HG03575 (cell line): ENCODE measurements around the gene PRKAG3.

Experiments used
- ATAC-seq: cut with Tn5 transposase; IDR thresholded peaks from one replicate; pipeline ENCODE4 v1.9.1; 2021; ENCODE audit not compliant: unreplicated experiment, insufficient number of reproducible peaks, low FRiP score; ENCODE audit errors: extremely low read depth

The PRKAG3 gene

DNA sequence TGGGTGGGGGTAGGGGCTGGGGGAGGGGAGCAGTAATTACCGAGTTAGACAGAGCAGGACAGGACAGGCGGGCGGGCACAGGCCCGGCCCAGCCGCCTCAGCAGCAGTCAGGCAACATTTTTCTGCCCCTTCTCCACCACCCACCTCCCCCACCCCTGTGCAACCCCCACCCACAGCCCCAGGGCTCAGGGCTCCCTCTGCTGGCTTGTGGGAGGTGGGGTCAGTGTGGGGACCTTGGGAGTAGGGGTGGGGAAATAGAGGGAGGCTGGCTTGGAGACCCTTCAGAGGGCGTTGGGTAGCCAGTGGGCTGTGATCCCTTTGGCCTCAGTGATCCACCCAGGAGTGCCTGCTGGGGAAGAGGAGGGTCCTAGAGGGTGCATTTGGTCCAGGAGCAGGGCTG lies 34.4 kb upstream of the PRKAG3 start:
- no peak for ATAC-seq

DNA sequence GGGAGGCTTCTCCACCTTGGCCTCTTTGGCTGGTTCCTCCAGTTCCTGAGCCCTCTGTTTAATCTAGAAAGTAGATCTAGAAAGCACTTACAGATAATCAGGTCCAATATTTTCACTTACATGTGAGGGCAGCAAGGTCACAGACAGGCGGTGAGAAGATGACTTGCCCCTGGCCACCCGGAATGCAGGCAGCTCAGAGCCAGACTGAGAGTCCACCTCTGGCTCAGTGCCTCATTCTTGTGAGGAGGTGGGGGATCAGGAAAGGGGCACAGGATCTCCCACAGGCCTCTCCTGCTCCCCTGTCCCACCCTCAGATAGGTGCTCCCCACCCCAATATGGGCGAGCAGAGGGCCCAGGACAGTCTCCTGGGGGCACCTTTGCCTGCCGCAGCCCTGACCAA lies 33.8 kb upstream of the PRKAG3 start:
- ATAC-seq, result no peak

DNA sequence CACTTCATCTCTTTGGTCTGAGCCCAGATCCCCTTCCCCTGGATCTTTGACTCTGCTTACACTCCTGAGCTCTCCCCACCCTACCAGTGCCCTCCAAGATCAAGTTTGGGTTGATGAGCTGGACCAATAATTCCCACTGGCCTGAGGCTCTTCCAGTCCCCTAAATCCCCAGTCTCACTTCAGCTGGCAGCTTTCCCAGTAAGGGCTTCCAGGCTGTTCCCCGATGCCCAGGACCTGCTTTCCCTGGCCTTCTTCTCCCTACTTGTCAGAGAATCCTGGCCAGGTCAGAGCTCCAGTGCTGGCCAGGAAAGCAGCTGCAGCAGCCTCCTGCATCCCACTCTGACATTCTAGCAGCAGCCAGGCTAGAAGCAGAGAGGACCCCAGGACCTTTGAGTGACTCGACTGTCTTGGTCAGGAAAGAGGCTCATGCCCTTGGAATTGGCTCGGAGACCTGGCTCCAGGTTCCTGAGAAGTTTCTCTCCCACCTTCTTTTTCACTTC lies 31.5 kb upstream of the PRKAG3 start:
- ATAC-seq, result no peak

DNA sequence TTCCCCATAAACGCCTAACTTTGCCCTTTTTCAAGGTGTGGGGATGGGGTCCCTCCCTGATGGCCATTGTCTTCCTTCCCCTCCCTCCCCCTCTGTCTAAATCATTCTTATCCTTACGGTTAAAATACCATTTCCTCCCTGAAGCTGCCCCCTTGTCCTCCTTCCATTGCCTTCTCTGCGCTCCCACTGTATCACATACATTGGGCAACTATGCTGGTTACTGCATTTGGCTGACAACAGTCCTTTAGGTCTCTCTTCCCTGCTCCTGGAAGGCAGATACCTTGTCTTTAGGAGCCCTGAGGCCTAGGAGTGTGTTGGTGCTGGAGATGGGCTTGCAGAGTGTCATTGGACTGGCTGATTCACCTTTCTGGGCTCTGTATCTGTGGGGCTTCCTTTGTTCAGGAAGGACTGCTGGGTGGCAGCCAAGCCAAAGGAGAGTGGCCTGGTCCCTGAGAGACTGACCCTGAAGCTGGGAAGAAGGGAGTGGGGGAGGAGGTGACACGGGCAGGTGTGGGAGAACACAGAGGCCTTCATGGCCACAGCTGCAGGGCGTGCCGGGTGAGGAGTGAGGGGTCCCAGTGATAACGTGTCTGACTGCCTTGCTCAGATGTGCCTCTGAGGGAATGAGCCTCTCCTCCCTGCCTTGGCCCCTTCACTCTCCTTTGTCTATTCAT lies 30.2 kb upstream of the PRKAG3 start:
- no peak for ATAC-seq

DNA sequence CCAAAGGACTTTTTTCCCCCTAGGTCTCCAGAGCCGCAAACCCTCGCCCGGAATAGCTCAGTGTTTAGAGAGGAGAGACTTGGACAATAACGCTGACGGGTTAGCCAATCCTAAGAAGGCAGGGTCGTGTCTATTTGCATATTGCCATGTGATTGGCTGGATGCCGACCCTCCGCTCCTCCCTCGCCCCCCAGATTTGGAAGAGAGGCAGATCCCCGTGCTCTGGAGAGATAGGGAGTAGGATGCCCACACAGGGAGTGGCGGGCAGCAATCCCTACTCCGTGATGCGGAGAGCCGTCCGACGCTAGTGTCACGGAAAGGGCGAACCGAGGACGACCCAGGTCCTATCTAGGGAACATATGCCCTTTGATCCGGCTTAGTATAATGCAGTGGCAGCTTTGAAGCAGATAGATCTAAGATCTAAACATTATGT lies 29.4 kb upstream of the PRKAG3 start:
- no peak for ATAC-seq

DNA sequence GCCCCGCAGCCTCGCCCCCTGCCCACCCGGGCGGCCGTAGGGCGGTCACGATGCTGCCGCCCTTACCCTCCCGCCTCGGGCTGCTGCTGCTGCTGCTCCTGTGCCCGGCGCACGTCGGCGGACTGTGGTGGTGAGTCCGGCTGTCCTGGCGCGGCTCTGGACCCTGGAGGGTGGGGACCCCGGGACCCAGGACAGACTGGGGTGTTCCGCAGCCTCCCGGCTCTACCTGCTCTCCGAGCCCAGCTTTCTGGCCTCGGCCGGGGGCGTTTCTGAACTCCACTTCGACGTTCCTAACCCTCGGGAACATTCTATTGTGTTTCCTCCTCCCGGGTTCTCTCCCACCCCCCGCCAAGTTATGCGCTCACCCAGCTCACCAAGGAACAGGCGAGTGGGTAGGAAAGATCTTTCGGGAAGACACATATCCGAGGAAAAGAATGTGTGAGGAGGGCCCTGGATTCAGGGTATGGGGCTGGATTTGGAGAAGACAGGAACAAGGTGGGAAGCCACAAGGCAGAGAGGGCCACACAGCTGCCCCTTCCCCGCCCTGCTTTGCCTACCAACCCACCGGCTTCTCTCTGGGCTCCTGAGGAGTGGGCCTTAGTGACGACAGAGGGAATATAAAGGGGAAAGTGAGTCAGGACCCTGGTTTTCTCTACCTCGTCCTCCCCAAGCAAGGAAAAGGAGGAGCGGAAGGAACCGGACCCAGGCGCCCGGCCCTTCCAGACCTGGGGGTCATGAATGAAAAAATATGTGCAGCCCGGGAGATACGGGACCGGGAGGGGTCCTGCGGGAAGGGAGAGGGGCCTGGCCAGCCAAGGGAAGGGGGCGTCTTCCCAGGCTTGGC lies 28.6 kb upstream of the PRKAG3 start:
- no peak for ATAC-seq

DNA sequence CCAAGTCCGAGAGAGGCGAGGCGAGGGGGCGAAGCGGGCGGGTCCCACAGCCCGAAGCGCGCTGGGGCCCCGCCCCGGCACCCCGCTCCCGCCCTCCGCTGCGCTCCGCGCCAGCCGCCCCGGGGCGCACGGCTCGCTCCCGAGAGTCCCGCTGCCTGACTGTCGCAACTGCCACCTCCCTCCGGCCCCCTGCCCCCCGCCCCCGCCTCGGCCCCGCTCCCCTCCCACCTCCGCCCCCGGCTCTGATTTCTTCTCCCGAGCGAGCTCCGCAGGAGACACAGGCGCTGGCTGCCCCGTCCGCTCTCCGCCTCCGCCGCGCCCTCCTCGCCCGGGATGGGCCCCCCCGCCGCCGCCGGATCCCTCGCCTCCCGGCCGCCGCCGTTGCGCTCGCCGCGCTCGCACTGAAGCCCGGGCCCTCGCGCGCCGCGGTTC lies 28.0 kb upstream of the PRKAG3 start, which contains the start of gene WNT6:
WNT6 (plus strand) TSS at position 250 of the 432 bp plus-strand sequence. CDS start 233 bp downstream, outside the sequence.
- no peak for ATAC-seq

DNA sequence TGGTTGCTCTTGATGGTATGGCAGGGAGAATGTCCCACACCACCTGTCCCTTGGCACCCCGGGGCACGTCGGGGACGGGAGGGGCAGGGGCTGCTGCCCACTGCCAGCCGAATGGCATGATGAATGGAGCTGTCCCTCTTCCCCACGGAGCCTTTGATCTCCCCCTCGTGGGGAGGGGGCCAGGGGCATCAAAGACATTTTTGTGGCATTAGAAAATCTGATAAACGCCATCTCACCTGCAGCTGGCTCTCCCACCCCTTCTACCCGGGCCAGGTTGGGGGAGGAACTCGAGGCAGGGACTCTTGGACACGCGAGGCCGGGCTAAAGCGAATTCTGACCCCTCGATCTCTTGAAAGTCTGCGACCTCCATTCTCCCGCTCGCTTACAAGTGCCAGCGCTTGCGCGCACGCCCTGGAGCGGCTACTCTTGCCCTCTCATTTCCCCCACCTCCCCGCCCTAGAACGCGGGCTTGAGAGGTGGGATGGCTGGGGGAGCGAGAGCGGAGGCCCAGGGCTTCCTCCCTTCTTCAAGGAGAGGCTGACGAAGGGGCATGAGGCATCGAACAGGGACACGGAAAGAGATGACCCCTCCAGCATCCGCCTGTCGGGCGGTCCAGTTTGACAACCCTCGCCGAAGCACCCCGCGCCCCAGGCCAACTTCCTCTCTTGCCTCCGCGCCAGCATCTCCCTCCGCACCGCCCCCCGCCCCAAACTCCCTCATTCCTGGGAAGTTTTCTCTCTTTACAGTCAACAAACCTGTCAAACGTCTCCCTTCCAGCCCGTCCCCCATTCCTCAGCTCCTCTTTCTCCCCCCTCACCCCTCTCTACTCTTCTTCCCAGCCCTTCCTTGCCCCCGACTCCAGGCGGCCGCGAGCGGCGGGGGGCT lies 27.3 kb upstream of the PRKAG3 start:
- ATAC-seq, result no peak

DNA sequence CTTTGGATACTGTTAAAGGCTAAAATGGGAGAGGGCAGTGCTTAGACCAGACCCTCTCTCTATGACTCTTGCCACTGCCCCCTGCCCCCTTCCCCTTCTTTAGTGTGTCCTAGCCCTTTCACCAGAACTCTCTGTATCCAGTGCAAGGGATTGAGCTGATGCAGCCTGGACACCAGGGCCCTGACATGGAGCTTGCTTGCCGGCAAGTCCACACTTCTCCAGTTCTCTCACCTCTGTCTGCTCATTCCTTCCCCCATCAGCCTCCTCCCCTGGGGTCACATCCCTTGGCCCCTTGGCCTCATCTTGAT lies 26.5 kb upstream of the PRKAG3 start:
- no peak for ATAC-seq

DNA sequence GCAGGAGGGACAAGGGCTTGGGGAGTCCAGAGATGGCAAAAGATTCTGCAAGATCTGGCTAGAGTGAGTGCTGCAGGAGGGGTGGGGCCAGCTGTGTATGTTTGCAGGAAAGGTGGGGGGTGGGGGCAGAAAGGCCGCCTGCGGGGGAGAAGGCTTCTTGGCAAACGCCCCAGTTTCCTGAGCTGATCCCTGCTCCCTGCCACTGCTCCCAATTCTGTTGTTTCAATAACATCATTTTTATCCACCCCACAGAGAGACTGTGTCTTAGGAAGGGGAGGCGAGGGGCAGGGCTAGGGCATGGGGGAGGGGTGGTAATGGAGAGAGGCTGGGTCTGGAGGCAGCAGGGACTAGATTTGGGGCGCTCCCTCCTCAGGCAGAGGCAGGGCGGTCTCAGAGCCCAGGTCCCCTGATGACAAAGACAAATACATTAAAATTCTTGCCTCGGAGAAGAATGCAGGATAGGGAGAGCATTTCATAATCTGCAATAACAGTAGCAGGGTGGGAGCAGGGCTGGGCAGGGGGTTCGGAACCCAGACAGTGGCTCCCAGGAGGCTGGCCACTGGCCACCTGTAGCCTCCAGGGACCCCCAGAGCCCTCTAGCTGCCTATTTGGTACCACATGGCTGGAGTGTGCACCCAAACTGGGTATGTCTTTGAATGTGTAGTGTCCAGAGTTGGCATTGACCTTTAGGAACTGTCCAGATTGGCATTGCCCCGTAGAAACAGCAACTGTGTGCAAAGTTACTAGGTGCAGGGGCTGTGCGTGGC lies 26.0 kb upstream of the PRKAG3 start:
- ATAC-seq, result no peak

DNA sequence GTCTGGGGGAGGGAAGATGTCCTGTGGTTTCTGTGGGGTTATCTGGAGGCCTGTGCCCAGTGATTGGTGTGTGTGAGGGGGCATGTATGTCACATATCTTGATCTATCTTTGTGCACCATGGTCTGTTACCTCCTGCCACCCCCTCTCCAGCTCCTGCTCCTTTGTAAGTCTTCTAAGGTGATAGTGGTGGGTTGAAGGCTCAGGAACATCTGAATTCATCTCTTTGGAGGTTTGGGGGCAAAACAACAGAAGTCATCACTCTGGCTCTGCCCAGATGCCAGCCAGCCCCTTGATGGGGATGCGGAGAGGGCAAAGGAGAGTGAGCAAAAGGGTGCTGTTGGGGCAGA lies 25.3 kb upstream of the PRKAG3 start:
- ATAC-seq, result no peak

DNA sequence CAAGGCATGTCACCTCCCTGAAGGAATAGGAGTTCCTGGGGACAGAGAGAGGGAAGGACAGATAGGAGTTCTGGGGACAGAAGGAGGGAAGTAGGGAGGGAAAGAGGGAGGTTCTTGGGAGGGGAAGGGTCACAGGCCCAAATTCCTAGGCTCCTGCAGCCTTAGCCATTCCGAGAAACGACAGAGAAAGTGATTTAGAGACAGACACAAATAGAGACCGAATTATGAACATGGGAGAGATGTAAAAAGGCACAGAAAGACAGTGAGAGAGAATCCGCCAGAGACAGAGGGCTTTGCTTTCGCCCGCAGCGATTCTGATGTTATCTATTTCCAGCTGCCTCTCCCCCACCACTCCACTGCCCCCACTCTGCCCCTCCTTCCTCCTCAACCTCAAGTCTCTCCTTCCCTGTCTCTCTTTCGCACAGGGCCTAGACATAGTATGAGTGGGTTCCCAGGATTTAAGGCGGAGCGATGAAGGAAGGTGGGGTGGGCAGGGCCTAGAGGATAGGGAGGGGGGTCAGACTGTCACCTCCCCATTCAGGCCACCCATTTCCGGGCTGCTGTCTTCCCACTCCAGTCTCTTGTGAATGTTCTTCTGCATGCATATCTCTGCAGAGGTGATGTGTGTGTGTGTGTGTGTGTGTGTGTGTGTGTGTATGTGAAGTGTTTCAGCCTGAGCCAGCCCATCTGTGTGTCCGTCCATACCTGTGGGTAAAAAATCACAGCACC lies 24.7 kb upstream of the PRKAG3 start:
- ATAC-seq, result no peak

DNA sequence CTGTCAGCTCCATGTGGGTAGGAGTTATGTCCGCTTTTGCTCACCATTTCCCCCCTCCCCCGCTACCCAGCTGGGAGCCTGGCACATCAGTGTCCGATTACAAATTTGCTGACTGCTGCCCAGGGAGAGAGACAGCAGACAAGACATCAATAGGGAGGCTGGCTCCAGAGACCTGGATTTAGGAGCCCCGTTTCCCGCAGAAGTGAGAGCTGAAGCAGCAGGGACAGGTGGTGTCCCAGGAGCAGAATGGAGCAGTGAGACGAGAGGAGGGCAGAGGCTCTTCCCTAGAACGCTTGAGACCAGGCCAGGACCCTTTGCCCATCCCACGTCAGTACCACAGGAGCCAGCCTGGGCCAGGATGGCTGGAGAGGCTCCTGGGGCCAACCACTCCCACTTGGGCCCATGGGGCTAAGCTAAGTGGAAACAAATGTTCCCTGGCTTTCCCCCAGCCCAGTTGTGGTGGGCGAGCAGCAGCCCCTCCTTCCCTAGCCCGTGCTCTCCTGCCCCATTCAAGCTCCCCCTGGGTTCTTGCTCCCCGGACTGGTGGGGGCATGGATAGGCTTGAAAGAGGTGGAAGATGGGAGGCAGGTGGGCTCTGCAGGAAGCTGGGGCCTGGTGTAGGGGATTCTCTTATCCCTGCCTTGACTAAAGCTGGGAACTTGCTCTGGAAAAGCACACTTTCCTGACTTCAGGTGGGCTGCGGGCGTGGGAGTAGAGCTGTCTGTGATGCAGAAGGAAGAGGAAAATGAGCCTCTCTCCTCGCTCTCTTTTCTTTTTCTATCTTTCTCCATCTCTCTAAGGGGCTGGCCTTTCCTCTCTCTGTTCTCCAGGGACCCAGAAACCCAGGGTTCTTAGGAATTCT lies 23.9 kb upstream of the PRKAG3 start:
- ATAC-seq, result no peak

DNA sequence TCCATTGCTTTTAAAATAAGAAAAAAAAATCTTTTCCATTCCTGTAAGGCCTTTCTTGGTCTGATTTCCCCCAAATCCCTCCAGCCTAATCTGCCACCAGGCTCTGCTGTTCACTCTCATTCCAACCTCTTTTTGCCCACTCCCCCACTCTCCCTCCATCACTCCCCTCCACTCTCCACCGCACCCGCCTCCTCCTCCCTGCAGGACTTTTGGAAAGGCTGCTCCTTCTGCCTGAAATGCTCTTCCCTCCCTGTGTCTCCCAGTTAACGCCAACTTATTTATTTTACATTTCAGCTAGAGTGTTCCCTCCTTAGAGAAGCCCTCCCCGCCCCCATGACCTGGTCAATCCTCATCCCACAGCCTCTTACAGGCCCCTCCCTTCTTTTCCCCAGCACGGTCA lies 23.3 kb upstream of the PRKAG3 start:
- ATAC-seq, result no peak

DNA sequence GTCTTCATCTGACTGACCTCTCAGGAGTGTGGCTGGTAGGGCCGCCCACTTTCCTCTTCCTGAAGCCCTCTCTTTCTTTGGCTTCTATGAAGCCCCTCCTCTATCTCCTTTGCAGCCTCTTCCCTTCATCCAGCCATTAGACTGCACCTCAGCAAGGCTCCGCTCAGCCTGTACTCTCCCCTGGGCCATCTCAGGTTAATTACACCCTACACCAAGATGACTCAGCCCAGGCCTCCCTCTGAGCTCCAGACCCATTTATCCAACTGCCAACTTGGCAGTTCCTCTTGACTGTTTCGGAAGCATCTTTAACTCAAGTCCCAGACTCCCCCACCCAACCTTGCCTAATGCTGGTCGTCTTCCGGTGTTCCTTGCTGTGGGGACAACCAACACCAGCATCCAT lies 22.2 kb upstream of the PRKAG3 start:
- ATAC-seq, result no peak

DNA sequence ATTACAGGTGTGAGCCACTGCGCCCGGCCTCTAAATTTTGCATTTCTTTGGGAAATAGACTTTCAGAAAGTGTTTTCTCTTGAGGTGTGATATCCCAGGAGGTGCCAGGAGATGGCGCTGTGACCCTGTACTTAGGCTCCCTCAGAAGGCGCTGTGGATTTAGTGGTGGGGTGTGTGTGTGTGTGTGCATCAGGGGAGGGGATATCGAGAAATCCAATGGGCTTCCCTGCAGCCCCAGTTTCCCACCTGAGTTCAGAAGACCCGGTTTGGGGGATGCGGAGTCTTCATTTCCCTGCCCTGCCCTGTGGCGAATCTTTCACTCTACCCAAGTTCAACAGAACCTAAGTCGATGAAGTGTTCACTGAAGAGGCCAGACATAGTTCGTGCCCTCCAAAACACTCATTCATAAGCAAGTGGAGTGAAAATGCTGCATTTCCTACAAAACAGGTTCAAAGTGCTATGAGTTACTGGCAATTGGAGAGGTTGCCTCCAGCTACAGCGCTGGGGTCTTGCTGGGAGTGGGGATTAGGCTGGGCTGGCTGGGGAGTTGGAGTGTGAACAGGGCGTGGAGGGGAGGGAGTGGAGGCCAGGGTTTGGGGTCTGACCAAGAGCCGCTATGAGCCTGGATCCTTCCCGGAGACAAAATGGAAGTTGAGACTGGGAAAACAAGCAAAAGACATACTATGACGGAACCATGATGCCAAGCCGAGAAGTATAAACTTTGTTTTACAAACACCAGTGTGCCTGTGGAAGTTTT lies 21.5 kb upstream of the PRKAG3 start:
- no peak for ATAC-seq

DNA sequence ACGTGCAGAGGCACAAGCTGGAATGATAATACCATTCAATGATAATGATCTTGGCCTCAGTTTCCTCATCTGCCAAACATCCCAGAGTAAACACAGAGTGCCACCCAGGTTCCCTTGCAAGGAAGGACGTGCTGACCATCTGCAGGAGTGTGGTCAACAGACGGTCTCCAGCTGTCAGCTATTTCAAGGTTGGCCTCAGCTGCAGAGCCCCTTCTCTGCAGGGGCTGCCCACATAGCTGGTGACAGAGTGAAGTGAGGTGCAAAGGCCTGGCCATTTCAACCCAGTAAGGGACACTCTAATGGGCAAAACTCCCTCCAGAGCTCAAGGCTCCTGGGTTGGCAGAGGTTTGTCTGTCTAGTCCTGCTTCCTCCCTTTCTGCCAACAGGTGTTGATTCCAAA lies 19.7 kb upstream of the PRKAG3 start:
- ATAC-seq, result no peak
